HG03103 (cell line): ENCODE measurements around the gene TMEM178B.
"Not testable (repeated sequence)": the region's sequence is repeated elsewhere in the genome, so short reads cannot be mapped to it uniquely, and the experiment has no call there.

Source experiments
- ATAC-seq: cut with Tn5 transposase; IDR thresholded peaks from one replicate; pipeline ENCODE4 v1.9.1; 2021; ENCODE audit warnings: low read depth; ENCODE audit not compliant: unreplicated experiment

TMEM178B gene

DNA sequence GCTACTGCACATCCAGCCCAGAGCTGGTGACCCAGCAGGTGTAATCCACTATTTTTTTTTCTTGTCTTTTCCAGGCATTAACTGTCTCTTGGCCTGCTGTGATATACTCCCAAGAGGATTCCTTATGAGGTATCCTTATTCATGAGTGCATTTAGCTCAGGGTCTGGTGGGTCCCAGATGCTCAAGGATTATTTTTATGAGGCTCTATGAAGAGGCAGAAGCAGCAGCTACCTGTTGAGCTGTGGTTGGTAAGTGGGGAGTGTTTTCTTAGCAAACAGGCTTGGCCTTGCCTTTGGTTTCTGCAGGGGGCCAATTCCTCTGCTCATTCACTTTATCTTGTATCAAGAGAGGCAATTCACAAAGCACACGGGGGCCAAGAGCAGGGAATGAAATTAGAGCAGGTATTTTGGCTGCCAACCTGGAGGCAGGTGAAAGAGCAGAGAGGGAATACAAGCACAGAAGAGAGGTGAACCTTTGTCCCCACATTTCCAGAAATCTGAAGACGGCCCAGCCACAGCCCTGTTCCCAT, 221.6 kb downstream of the TMEM178B start:
- no peak for ATAC-seq

GRCh38 chr7:141300816-141301215, 227.0 kb downstream of the TMEM178B start:
- ATAC-seq: no peak

DNA sequence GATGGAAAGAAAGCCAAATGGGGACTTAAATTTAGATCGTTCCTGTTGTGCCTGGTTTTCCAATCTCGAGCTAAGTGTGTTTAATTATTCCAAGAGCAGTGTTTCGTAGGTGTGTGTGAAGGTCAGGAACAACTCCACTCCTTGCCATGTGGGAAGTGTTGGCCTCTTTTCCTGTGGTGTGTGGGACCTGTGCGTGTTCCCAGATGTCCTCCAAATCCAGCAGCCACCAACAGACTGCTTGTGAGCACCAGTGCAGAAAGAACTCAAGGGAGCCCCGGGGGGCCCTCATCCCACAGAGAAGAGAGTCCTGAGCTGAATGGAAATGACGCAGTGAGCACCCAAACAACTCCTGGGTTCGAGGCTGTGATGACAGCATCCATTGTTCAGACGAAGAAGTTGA, 227.7 kb downstream of the TMEM178B start:
- ATAC-seq: no peak

DNA sequence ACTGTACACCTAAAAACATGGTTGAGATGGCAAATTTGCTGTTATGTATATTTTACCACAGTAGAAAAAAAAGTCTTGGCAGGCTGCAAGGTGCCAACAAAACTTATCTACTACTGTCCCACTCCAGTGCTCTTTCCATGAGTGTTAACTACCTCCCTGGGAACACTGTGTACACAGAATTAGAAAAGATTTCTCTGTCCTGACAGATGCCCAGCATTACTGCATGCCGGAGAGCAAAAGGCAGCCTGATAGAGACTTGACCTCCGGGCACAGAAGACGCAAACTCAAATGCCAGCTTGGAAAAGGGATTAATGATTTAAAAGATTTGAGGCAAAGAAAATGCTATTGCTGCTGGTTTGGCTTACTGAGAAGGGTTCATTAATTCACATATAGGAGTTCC, 228.8 kb downstream of the TMEM178B start:
- ATAC-seq: no peak

- no peak for ATAC-seq
Observed at GRCh38 chr7:141304291-141304690, 230.4 kb downstream of the TMEM178B start.

- no peak for ATAC-seq
Observed at GRCh38 chr7:141306081-141306480, 232.2 kb downstream of the TMEM178B start.

GRCh38 chr7:141312395-141312794, 238.5 kb downstream of the TMEM178B start:
- ATAC-seq: no peak

- ATAC-seq: no peak
Observed at GRCh38 chr7:141312828-141313521, 239.1 kb downstream of the TMEM178B start.

DNA sequence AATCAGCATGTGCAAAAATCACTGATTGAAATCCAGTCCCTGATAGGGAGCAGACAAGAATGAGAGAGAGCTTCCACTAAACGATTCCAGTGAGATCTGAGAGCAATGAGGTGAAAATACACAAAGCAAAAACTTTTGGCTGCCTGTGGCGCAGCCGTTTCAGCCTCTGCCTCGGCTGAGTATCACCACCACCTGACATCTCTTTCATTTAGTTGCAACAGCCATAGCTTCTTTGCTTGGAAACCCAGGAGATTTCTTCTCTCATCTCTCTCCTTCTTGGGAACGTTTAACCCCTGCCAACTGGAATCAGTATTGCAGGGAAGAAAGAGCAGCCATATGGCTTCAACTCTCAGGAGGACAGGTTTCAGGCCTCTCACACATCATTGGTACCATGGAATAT, 240.0 kb downstream of the TMEM178B start:
- ATAC-seq: no peak

- no peak for ATAC-seq
Observed at GRCh38 chr7:141317033-141317585, 243.2 kb downstream of the TMEM178B start.

DNA sequence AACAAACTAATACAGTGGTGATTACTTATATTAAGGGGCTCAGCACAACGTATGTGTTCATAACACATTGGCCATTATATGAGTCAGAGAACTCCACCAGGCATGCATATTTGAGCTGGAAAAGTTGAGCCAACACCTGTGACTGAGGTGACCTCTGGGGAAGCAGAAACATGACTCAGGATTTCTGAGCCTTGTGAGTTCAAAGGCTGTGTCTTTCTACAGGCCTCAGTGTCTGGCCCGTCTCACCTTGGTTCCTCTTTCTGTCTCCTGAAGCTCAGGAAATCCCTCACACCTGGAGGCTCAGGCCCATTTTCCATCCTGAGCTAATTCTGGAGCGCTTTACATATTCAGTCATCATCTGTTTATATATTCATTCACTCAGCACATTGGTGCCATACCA, 246.4 kb downstream of the TMEM178B start:
- ATAC-seq: no peak

DNA sequence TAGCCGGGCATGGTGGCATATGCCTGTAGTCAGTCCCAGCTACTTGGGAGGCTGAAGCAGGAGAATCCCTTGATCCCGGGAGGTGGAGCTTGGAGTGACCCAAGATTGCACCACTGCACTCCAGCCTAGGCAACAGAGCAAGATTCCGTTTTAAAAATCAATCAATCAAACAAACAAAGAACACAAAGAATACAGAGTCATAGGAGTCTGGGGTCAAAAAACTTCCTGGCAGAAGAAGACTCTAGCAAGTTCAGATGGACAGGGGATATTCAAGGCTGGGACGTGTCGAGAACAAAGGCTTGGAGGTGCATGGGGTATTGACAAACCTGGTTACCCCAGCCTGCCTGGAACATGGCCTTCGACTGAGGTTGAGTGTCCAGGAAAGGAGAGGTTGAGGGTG, 248.5 kb downstream of the TMEM178B start:
- no peak for ATAC-seq

- ATAC-seq: no peak
Observed at GRCh38 chr7:141323826-141324225, 250.0 kb downstream of the TMEM178B start.

DNA sequence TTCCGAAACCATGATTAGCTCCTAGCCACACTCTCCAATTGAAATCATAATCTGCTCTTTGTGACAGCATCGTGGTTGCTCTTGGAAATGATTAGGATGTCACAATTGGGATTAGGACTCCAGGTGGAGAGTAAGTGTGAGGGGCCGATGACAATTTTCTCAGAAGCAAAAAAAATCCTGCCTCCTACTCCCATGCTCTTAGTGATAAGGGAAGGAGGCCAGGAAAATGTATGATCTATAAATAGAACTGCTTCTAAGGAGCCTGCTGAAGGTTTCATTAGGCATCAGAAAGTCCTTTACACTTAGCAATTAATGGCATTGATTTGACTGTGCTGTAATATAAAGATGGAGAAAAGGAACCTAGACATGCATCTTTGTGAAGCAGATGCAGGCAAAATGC, 251.0 kb downstream of the TMEM178B start:
- ATAC-seq: no peak

GRCh38 chr7:141325275-141325674, 251.4 kb downstream of the TMEM178B start:
- no peak for ATAC-seq

GRCh38 chr7:141328290-141328689, 254.4 kb downstream of the TMEM178B start:
- no peak for ATAC-seq

- not testable (repeated sequence) for ATAC-seq
Observed at GRCh38 chr7:141330285-141330684, 256.4 kb downstream of the TMEM178B start.

DNA sequence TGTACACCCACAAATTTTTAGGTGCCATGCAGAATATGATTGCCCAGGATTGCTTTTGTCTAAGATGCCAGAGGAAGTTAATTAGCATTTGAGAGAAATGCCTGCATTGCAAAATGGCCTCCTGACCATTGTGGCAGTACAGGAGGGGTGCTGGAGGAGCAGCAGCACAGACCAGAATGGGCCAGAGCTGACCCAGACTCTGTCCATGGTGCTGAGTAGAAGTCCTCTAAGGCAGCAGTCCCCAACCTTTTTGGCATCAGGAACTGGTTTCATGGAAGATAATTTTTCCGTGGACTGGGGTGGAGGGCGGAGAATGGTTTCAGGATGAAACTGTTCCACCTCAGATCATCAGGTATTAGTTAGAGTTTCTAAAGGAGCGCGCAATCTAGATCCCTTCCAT, 259.6 kb downstream of the TMEM178B start:
- ATAC-seq: no peak

- no peak for ATAC-seq
Observed at GRCh38 chr7:141335164-141335563, 261.3 kb downstream of the TMEM178B start.

- no peak for ATAC-seq
Observed at GRCh38 chr7:141339603-141340002, 265.7 kb downstream of the TMEM178B start.

DNA sequence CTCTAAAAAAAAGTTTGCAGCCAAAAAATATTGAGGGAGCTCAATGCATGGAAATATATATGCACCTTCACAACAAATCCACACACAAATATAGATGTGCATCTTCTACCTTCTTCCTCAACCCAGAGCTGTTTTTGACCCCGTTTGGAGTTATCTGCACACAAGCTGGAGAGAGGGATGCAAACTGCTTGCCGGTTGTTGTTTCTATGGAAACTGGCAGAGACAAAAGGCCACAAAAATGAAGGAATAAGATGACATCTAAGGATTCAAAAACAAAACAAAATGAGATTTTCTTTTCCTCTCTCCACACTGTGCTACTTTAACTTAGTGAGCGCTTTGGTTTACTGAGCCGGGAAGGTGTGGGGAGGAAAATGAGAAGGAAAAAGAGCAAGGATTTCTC, 267.1 kb downstream of the TMEM178B start:
- ATAC-seq: no peak
